Measurements from ENCODE around the gene CLSTN2. TPM values are rescaled to one million over a fixed set of nuclear protein-coding genes. Genes with fewer than 3 reads are reported as not detected.

CLSTN2 gene
- total and polyA plus RNA-seq, 2 of the 8 experiments (the other 6 are each of a cell fraction or from before 2014, with no cell fraction given) = 0.39 to 0.52 TPM

DNA sequence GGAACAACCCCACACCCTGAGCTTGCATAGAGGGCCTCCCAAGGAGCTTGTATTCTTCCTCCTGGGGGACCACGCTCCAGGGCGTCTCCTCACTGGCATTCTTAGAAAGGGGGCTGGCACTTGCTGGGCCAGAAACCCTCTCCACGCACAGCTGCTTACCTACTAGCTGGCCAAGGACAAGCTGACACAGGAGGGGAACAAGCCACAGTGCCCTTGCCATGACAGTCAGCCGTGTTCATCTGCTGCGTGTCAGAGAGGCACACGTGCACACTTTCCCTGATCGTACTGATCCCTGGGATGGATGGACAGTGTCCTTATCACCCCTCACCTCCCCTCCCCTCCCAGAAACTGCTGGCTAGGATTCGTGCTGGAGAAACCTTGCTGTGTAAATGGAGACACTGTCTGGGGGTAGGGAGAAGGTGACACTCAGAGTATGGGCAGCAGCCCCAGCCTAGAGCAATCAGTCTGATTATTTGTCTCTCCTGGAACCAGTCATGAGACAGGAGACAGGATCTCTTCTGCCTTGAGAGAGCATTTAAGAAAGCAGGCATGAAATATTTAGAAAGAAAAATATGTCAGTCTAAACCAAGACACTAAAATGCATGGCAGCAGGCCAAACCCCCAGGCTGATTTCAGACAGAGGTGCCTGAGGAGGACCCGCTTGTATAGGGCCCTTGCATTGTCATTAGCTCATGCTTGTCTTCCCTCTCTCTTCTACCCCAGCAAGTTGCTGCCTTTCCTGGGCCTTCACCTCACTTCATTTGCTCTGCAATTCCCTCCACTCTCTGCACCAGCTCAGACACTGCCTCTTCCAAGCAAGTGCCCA is 431.1 kb downstream of the CLSTN2 start:
- H3K56ac ChIP-seq (replicated peaks; ENCODE audit: insufficient read length, low read depth, low read length) = no peak overlapping the region
- H2BK12ac ChIP-seq (ENCODE audit: low read depth, low read length) = no peak overlapping the region
- FAIRE-seq (no peak), DNase-seq (ENCODE audit: low read depth in 1 of 2, low spot score in 2 of 2) (no peak)
- no peaks in the 10 kb centered on the region for H3K27me3 ChIP-seq (replicated peaks in 1 of 4; ENCODE audit: control insufficient read depth in 3 of 4, extremely low read depth in 1 of 4, insufficient read depth in 3 of 4, low read length in 3 of 4)
- no peak overlapping the region for H3K4me2 ChIP-seq (ENCODE audit: insufficient read depth in 1 of 2, low read depth in 2 of 2, low read length in 2 of 2)
- H3K9me3 ChIP-seq (ENCODE audit: insufficient read depth in 2 of 2, low read depth in 1 of 2, low read length in 1 of 2) = no peaks in the 10 kb centered on the region
- ChIA-PET POLR2A (ENCODE audit: partially characterized antibody) (no interaction called here), CTCF (ENCODE audit: partially characterized antibody) (interaction anchor here (0.6 kb wide), 1 partner anchor 370 kb away, joined by 3 read pairs; no protein-coding TSS in a partner anchor)
- WGBS, 2 experiments (ENCODE audit: extremely low coverage in 1 of 2, insufficient coverage in 1 of 2, insufficient read length in 1 of 2, insufficient replicate concordance in 2 of 2, low coverage in 1 of 2, low lambda C conversion rate in 2 of 2, missing lambda C conversion rate in 1 of 2) = 91% methylated on average over 9 of the region's 9 CpGs; no CpG with 5 or more reads in 1 of the 2 experiments
- no peak overlapping the region for H3K4ac ChIP-seq (replicated peaks; ENCODE audit: insufficient read length, low read depth, low read length)
- no peak overlapping the region for H4K91ac ChIP-seq (replicated peaks; ENCODE audit: insufficient read length, low read length)
- no peaks in the 10 kb centered on the region for H3K23me2 ChIP-seq (ENCODE audit: low read depth, low read length)
- H2BK5ac ChIP-seq (ENCODE audit: low read depth, low read length) = no peak overlapping the region
- no peak overlapping the region for H3K18ac ChIP-seq (ENCODE audit: extremely low read depth, low read length)
- H3K79me1 ChIP-seq (ENCODE audit: low read depth, low read length) = no peaks in the 10 kb centered on the region
- H4K5ac ChIP-seq (ENCODE audit: insufficient read length, low read depth, low read length) = no peak overlapping the region
- no peak overlapping the region for H3K27ac ChIP-seq (ENCODE audit: low read depth, low read length)
- no peak overlapping the region for H3K9ac ChIP-seq (replicated peaks in 1 of 4; ENCODE audit: extremely low read depth in 1 of 4, low read depth in 3 of 4, low read length in 3 of 4)
- no peak overlapping the region for H3K4me3 ChIP-seq (ENCODE audit: extremely low read depth in 1 of 4, insufficient read depth in 2 of 4, low read depth in 3 of 4, low read length in 4 of 4)
- no peak overlapping the region for H2BK15ac ChIP-seq (ENCODE audit: low read length)
- TF ChIP-seq HDAC2 (IDR thresholded peaks at IDR 0.05; ENCODE audit: borderline replicate concordance in 1 of 2, low read depth in 2 of 2, low read length in 2 of 2) (no peak), RFX5 (IDR thresholded peaks at IDR 0.05; ENCODE audit: borderline replicate concordance, low read depth, low read length) (no peak), TCF12 (IDR thresholded peaks at IDR 0.05; ENCODE audit: low read depth, low read length) (no peak), PHF8 (conservative IDR thresholded peaks at IDR 0.05; ENCODE audit: low read depth, low read length) (no peak), BACH1 (IDR thresholded peaks at IDR 0.05; ENCODE audit: low read length) (no peak)
- H3K36me3 ChIP-seq (ENCODE audit: control insufficient read depth in 2 of 4, insufficient read depth in 4 of 4, low read length in 3 of 4) = no peaks in the 10 kb centered on the region
- no peak overlapping the region for H2AK5ac ChIP-seq (ENCODE audit: low read depth, low read length)
- H3K4me1 ChIP-seq (replicated peaks in 1 of 4; ENCODE audit: control insufficient read depth in 3 of 4, insufficient read depth in 4 of 4, low read length in 3 of 4) = peaks cover 0 to 2% (median 0%) of the 10 kb centered on the region in 4 experiments; a peak in 1 of 7 replicates
- no peak overlapping the region for H2BK20ac ChIP-seq (ENCODE audit: low read length)
- no peak overlapping the region for H2BK120ac ChIP-seq (replicated peaks; ENCODE audit: low read depth, low read length)
- no peaks in the 10 kb centered on the region for H4K20me1 ChIP-seq (replicated peaks in 1 of 2; ENCODE audit: control insufficient read depth in 1 of 2, insufficient read depth in 2 of 2, low read length in 2 of 2)
- no peaks in the 10 kb centered on the region for H3K79me2 ChIP-seq (ENCODE audit: control insufficient read depth in 1 of 2, insufficient read depth in 2 of 2, low read length in 2 of 2)
- H3K14ac ChIP-seq (ENCODE audit: insufficient read length) = no peak overlapping the region
- H3K23ac ChIP-seq (ENCODE audit: insufficient read length) = no peak overlapping the region
- no peak overlapping the region for H2AFZ ChIP-seq (ENCODE audit: low read length)
- H4K8ac ChIP-seq (ENCODE audit: extremely low read depth, insufficient read depth, low read length) = no peak overlapping the region; the same call in 1 of the 2 replicates

Data from H1 (cell line).